ENCODE data around the gene SIPA1L3.

Gene SIPA1L3

GRCh38 chr19:37986048-37986750 lies 79.2 kb downstream of the SIPA1L3 start:
- ATAC-seq, result no peak
- TF ChIP-seq CSRNP3 (CRISPR knock-in tag; IDR thresholded peaks at IDR 0.05) (no peak), TSHZ2 (CRISPR knock-in tag; IDR thresholded peaks at IDR 0.05) (no peak), OSR1 (CRISPR knock-in tag; IDR thresholded peaks at IDR 0.05) (no peak), ZFP3 (CRISPR knock-in tag; IDR thresholded peaks at IDR 0.05) (no peak), POU6F1 (CRISPR knock-in tag; IDR thresholded peaks at IDR 0.05; ENCODE audit: borderline replicate concordance, low read depth) (no peak), BACH2 (CRISPR knock-in tag; IDR thresholded peaks at IDR 0.05; ENCODE audit: borderline replicate concordance) (no peak), SNAI2 (CRISPR knock-in tag; IDR thresholded peaks at IDR 0.05) (no peak), RARB (CRISPR knock-in tag; IDR thresholded peaks at IDR 0.05) (no peak), ZFP30 (CRISPR knock-in tag; IDR thresholded peaks at IDR 0.05) (no peak), GLIS3 (CRISPR knock-in tag; IDR thresholded peaks at IDR 0.05) (no peak), ZNF8 (CRISPR knock-in tag; IDR thresholded peaks at IDR 0.05) (no peak)

GRCh38 chr19:37987356-37988332 lies 80.6 kb downstream of the SIPA1L3 start:
- ATAC-seq, result no peak
- TF ChIP-seq TSHZ2 (CRISPR knock-in tag; IDR thresholded peaks at IDR 0.05), result no peak

- TF ChIP-seq ZNF8 (CRISPR knock-in tag; IDR thresholded peaks at IDR 0.05), result no peak
- TF ChIP-seq ISL1 (CRISPR knock-in tag; IDR thresholded peaks at IDR 0.05), result no peak
- no peak for ATAC-seq
These were observed 82.0 kb downstream of the SIPA1L3 start for GRCh38 chr19:37988758-37989635.

GRCh38 chr19:37989855-37990254 lies 82.8 kb downstream of the SIPA1L3 start:
- ATAC-seq, result no peak
- no peak for TF ChIP-seq TCF4 (CRISPR knock-in tag; IDR thresholded peaks at IDR 0.05; ENCODE audit: borderline replicate concordance)
- TF ChIP-seq ISL1 (CRISPR knock-in tag; IDR thresholded peaks at IDR 0.05), result no peak
- no peak for TF ChIP-seq POU6F1 (CRISPR knock-in tag; IDR thresholded peaks at IDR 0.05; ENCODE audit: borderline replicate concordance, low read depth)
- no peak for TF ChIP-seq ZC3H10 (CRISPR knock-in tag; IDR thresholded peaks at IDR 0.05)
- no peak for TF ChIP-seq RARB (CRISPR knock-in tag; IDR thresholded peaks at IDR 0.05)
- no peak for TF ChIP-seq CREB5 (CRISPR knock-in tag; IDR thresholded peaks at IDR 0.05; ENCODE audit: low read depth)
- TF ChIP-seq CSDC2 (CRISPR knock-in tag; IDR thresholded peaks at IDR 0.05), result no peak
- no peak for TF ChIP-seq ZFP30 (CRISPR knock-in tag; IDR thresholded peaks at IDR 0.05)
- no peak for TF ChIP-seq PPARA (CRISPR knock-in tag; IDR thresholded peaks at IDR 0.05; ENCODE audit: borderline replicate concordance)
- TF ChIP-seq SNAI2 (CRISPR knock-in tag; IDR thresholded peaks at IDR 0.05), result no peak
- no peak for TF ChIP-seq BACH2 (CRISPR knock-in tag; IDR thresholded peaks at IDR 0.05; ENCODE audit: borderline replicate concordance)
- no peak for TF ChIP-seq GLIS3 (CRISPR knock-in tag; IDR thresholded peaks at IDR 0.05)
- no peak for TF ChIP-seq ZNF565 (CRISPR knock-in tag; conservative IDR thresholded peaks at IDR 0.05; ENCODE audit: low read depth)
- TF ChIP-seq OSR1 (CRISPR knock-in tag; IDR thresholded peaks at IDR 0.05), result no peak
- no peak for TF ChIP-seq TOX (CRISPR knock-in tag; IDR thresholded peaks at IDR 0.05; ENCODE audit: borderline replicate concordance)
- TF ChIP-seq ARNTL (CRISPR knock-in tag; IDR thresholded peaks at IDR 0.05; ENCODE audit: borderline replicate concordance, low read depth), result no peak
